HG02610 (cell line): ENCODE results near the gene MEOX2.

Experiments
- ATAC-seq: cut with Tn5 transposase; IDR thresholded peaks from one replicate; pipeline ENCODE4 v1.9.1; 2021; ENCODE audit warnings: mild to moderate bottlenecking, moderate library complexity; ENCODE audit not compliant: unreplicated experiment

The MEOX2 gene

GRCh38 chr7:15686295-15686956 is at the start of gene MEOX2:
Gene MEOX2, minus strand, starts transcription at chr7:15686683. Its CDS starts 281 bp downstream, at chr7:15686402.
- no peak for ATAC-seq

DNA sequence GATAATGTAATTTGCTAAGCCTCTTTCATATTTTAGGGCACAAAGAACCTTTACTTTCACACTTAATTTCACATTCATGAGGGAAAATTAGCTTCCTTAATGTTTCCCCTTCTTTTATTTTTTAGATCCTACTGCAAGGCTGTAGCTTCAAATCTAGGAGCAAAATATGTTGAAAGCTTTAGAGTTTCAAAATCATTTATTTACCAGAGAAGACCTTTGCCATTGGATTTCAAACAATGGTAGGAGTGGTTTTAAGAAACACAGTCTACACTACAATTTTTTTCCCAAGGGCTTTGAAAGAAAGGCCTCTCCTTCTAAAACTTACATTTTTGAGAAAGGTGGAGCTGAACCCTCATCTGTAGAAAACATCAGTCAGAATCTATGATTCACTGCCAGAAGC is 43.3 kb upstream of the MEOX2 start:
- no peak for ATAC-seq

DNA sequence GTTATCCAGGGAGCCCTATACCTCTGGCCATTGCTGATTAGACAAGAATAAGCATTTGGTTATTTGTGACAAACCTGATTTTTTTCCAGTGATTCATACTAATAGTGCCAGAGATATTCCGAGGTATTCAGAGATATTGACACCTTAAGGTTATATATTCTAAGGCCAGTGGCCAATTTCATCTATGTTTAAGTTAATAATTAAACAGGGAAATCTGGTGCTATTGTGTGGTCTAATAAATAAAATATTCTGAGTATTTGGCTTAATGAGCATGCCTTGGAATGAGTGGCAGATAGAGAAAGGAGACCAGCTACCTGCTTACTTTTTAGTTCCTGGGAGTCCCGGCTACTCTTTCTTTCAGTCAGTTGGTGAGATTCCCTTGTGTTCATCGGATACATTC is 38.6 kb upstream of the MEOX2 start:
- ATAC-seq: no peak

- ATAC-seq: no peak
Measured at GRCh38 chr7:15723841-15724240, 37.4 kb upstream of the MEOX2 start.

DNA sequence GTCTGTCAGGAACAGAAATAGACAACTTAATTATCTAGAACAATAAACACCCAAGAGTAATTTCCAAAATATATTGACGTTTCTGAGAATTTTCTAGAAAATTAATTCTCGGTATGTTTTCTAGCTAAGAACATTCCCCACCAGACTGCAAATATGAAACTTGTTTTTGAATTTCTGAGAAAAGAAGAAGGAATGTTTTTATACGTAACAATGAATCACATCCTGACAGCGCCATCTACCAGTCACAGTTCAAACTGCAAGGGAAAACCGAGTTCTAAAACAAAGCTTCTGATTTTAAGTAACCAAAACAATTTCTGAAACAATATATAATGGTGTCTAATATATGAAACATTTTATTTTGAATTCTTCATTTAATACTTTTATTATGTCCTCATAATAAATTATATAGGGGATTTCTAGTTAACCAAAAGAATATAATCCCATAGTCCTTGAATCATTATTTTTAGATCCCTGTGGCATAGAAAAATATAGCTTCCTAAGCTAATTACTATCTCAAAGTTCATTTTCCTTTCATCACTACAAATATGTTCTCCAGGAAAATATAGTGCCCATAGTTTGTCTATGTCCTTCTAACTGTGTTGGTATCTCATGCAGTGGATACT is 34.5 kb upstream of the MEOX2 start:
- ATAC-seq: no peak

- no peak for ATAC-seq
Measured at GRCh38 chr7:15719311-15719710, 32.8 kb upstream of the MEOX2 start.

GRCh38 chr7:15715435-15715834 is 29.0 kb upstream of the MEOX2 start:
- ATAC-seq: no peak

GRCh38 chr7:15709978-15710377 is 23.5 kb upstream of the MEOX2 start:
- ATAC-seq: peak; percentile 50

- no peak for ATAC-seq
Measured at GRCh38 chr7:15707570-15707969, 21.1 kb upstream of the MEOX2 start.

DNA sequence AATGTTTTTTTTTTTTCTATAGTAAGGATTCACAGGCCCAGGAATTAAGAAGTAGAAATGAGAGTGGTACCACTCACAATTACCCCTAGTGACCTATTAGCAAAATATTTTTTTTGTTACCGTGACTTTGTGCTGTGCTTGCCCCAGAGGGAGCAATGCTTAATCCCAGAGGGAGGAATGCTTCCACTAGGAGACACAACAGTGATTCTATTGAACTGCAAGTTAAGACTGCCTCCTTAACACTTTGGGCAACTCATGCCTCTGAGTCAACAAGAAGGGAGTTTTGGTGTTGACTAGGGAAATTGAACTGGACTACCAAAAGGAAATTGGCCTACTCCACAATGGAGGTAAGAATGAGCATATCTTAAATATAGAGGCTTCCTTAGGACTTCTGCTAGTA is 17.2 kb upstream of the MEOX2 start:
- ATAC-seq: no peak

DNA sequence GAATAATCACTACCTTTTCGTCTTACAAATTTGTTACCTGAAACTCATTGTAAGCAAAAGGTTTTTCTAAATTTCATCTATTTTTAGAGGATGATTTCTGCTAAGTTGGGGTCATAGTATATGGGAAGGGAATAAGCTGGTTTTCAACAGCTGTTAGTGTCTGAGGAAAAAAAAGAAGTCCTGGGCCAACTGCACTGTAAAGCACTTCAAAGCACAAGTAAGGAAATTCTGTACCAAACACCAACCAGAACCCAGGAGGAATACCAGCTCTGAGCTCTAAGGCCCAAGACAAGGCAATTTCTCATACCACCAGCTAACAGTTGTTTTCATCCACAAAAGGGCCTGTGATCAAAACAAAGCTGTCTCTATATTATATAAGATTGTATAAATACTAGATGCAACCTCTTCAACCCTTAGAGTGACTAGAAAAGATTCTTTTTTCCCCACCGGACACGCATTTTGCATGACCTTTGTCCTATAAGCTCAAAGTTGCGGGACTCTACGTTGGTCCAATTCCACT is 6.1 kb upstream of the MEOX2 start:
- ATAC-seq: no peak

- no peak for ATAC-seq
Measured at GRCh38 chr7:15688911-15689310, 2.4 kb upstream of the MEOX2 start.

DNA sequence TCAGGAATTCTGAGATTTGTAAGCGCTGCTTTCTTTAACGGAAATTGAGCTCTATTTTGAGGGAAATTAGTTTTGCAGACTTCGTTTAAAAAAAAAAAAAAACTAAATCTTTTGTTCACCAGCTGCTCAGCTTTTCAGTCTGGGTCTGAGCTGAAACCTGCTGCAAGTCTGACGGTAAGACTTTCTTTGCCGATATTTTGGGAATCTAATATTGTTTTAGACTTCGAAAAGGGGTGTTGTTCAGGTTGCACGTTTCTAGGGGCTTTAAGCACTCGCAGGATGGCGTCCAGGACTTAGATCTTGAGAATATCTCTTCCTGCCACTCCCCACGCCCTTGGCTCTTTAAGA is 1.8 kb upstream of the MEOX2 start:
- ATAC-seq: no peak

- no peak for ATAC-seq
Measured at GRCh38 chr7:15687546-15688278, 1.2 kb upstream of the MEOX2 start.

DNA sequence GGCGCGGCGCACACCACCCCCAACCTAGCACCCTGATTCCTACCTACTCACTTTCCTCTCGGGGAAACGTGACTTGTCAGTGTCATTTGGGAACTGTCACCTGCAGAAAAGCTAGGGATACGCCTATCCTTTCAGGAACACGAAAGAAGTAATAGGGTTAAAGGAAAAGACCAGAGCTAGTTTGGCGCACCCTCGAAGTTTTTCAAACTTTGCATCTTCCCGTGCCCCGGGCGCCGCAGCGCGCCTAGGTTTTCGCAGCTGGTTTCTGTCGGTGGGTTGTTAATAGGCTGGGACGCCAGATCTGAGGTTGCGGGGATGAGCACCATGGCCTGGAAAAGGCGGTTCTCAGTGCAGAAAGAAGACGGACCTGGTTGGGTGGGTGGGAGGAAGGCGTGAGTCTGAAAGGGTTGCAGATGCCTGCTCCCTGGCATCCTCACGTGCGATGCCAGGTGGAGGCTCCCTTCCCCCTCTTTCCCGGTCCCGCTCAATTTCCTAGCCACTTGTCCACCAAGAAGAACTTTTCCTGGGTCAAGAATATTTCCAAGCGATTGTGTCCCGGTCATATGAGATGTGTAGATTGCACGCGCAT is 568 bp upstream of the MEOX2 start:
- ATAC-seq: no peak

GRCh38 chr7:15685358-15686294 is 857 bp downstream of the MEOX2 start:
- ATAC-seq: no peak

GRCh38 chr7:15684871-15685270 is 1.6 kb downstream of the MEOX2 start:
- ATAC-seq: no peak

DNA sequence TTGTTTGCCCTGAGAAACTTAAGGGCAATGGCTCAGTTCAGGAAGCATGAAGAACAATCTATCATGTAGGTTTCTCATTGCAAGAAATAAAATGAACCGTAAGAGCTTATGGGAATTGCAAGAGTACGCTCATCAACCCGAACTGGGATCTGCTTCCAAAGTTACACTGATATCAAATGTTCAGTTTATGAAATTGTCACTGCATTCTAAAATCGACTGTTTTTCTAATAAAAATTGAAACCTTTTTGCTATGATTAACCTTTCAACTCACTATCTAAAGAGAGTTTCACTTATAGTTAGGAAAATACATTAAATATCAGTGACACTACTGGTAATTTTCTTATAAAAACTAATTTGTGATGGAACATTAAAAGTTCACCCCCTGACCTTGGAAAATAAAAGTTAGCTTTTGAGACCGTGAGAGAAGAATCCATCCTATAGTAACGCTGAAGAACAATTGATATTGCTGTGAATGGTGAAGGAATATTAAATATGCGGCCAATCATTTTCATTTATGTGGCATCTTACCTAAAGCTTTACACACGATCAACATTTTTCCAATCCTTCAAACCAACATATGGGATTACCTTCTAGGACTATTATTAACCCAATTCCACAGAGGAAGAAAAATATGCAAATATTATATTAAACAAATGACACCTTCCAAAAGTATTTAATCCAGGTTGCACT is 2.2 kb downstream of the MEOX2 start:
- no peak for ATAC-seq

- no peak for ATAC-seq
Measured at GRCh38 chr7:15682751-15683245, 3.7 kb downstream of the MEOX2 start.

- no peak for ATAC-seq
Measured at GRCh38 chr7:15682111-15682510, 4.4 kb downstream of the MEOX2 start.
